Mesendoderm (in vitro differentiated cells): ENCODE data around the gene TRMT2A.

Experiments
- DNase-seq: peaks from one replicate; pipeline ENCODE4 v3.0.0; 2013
- H2AK5ac ChIP-seq: 2 replicates; pipeline ENCODE4 v1.6.1; 2013; ENCODE audit warnings: low read length, inconsistent platforms
- H2BK120ac ChIP-seq: 2 replicates; pipeline ENCODE4 v1.6.1; 2013; ENCODE audit warnings: low read depth, mild to moderate bottlenecking, low read length, moderate library complexity, mixed read lengths
- H2BK15ac ChIP-seq: replicated peaks from 2 replicates; pipeline ENCODE4 v1.6.1; 2013; ENCODE audit warnings: low read depth, mild to moderate bottlenecking, moderate library complexity
- H2BK5ac ChIP-seq: 2 replicates; pipeline ENCODE4 v1.6.1; 2013; ENCODE audit warnings: low read length, inconsistent platforms
- H3K18ac ChIP-seq: 2 replicates; pipeline ENCODE4 v1.6.1; 2013; ENCODE audit warnings: mild to moderate bottlenecking, low read length, mixed read lengths
- H3K23ac ChIP-seq: one replicate; pipeline ENCODE4 v1.6.1; 2013; ENCODE audit warnings: low read length
- H3K27ac ChIP-seq: 2 replicates; pipeline ENCODE4 v1.5.1; 2013; ENCODE audit warnings: low read depth, mild to moderate bottlenecking, inconsistent platforms, low read length, moderate library complexity
- H3K27me3 ChIP-seq: 2 replicates; pipeline ENCODE4 v1.6.1; 2013; ENCODE audit warnings: low read length, control low read depth, mild to moderate bottlenecking, inconsistent platforms; ENCODE audit not compliant: insufficient read depth, poor library complexity
- H3K36me3 ChIP-seq: 2 replicates; pipeline ENCODE4 v1.6.1; 2013; ENCODE audit warnings: low read length, inconsistent platforms; ENCODE audit not compliant: control insufficient read depth, insufficient read depth
- H3K4ac ChIP-seq: one replicate; pipeline ENCODE4 v1.6.1; 2013; ENCODE audit warnings: low read depth, mild to moderate bottlenecking, low read length, moderate library complexity
- H3K4me1 ChIP-seq: 2 replicates; pipeline ENCODE4 v1.6.1; 2013; ENCODE audit warnings: low read depth, low read length, inconsistent platforms; ENCODE audit not compliant: control insufficient read depth
- H3K4me2 ChIP-seq: 2 replicates; pipeline ENCODE4 v1.6.1; 2013; ENCODE audit warnings: low read length
- H3K4me3 ChIP-seq: 2 replicates; pipeline ENCODE4 v1.5.1; 2013; ENCODE audit warnings: mild to moderate bottlenecking, low read length
- H3K56ac ChIP-seq: one replicate; pipeline ENCODE4 v1.6.1; 2013; ENCODE audit warnings: low read length
- H3K79me1 ChIP-seq: 2 replicates; pipeline ENCODE4 v1.6.1; 2013; ENCODE audit warnings: low read length, inconsistent platforms
- H3K79me2 ChIP-seq: 2 replicates; pipeline ENCODE4 v1.6.1; 2013; ENCODE audit warnings: mild to moderate bottlenecking, low read length; ENCODE audit not compliant: control insufficient read depth, insufficient read depth
- H3K9ac ChIP-seq: 2 replicates; pipeline ENCODE4 v1.6.1; 2013; ENCODE audit warnings: low read length, inconsistent platforms
- H4K5ac ChIP-seq: one replicate; pipeline ENCODE4 v1.6.1; 2013; ENCODE audit warnings: low read length
- H4K8ac ChIP-seq: one replicate; pipeline ENCODE4 v1.6.1; 2013; ENCODE audit warnings: low read depth, mild to moderate bottlenecking, control low read depth, low read length, moderate library complexity
- WGBS: extraction: QIAGEN DNeasy Blood & Tissue Kit; methylation state at CpG from one replicate; pipeline ENCODE4 v1.1.7; 2013; ENCODE audit warnings: low lambda C conversion rate, missing lambda C conversion rate; ENCODE audit not compliant: insufficient coverage; ENCODE audit errors: extremely low coverage; 5-methylcytosine and 5-hydroxymethylcytosine counted together

TRMT2A gene

DNA sequence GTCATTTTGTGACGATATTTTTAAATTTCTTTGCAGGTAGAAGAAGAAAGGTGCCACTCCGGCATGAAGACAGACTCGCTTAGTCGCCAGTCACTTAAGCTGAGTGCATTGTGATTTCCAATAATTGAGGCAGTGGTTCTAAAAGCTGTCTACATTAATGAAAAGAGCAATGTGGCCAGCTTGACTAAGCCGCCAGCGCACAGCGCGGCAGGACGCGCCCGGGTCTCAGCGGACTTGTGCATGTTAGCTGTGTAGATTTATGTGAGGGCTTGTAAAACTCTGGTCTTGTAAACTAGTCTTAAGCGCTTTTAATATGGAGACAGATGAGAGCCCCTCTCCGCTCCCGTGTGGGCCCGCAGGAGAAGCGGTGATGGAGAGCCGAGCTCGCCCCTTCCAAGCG lies 31.4 kb downstream of the TRMT2A start:
- Histone ChIP-seq H3K23ac (no peak overlapping the region), H4K8ac (no peak overlapping the region), H3K79me1 (peaks cover 48% of the 10 kb centered on the region), H3K4me2 (no peak overlapping the region), H3K36me3 (peaks cover 36% of the 10 kb centered on the region), H2AK5ac (no peak overlapping the region), H3K4ac (no peak overlapping the region), H2BK15ac (no peak overlapping the region), H3K56ac (no peak overlapping the region), H4K5ac (no peak overlapping the region), H3K27ac (no peak overlapping the region), H3K4me3 (no peak overlapping the region), H3K79me2 (peaks cover 63% of the 10 kb centered on the region), H3K18ac (no peak overlapping the region), H2BK120ac (no peak overlapping the region), H3K9ac (no peak overlapping the region), H3K4me1 (peaks cover 18% of the 10 kb centered on the region), H3K27me3 (no peaks in the 10 kb centered on the region), H2BK5ac (no peak overlapping the region)
- no CpG with 5 or more reads among the region's 20 CpGs for WGBS
- DNase-seq = no peak

DNA sequence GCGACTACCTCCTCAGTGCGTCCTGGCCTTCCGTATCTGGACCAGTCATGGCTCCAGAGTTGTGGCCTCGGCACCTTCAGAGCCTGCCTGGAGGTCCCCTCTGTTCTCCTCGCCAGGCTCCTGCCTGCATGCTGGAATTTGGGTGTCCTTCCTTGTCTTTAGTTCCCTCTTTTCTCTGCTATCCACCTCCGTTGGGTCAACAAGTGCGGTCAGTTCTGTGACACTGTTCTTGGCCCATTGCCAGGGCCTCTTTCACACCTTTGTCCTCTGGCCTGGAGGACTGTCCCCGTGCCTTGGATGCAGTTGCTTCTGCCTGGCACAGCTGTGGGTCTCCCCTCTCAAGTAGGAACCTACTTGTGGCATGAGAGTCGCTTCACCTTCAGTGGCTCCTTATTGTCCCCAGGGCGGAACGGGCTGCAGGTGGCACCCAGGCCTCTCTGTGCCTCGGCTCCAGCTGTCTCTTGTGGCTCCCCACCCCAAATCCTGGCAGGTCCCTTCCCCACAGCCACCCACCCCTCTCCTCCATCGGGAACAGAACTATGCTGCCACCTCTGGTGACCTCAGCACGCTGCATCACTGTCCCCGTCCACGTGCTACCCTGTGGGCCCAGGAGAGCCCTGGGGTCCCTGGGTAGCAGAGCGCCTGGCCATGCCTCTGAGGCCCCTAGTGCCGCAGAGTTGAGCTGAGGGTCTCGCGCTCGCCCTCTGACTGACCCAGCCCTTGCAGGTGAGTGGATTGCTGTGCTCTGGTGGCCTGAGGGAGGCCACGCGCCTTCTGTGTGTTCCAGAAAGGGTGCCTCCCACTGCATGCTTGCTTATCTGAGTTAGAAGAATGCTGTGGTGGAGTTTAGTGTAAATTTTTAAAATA lies 32.2 kb downstream of the TRMT2A start:
- no peak overlapping the region for H3K4me3 ChIP-seq
- H2BK5ac ChIP-seq = no peak overlapping the region
- no CpG with 5 or more reads among the region's 23 CpGs for WGBS
- H3K18ac ChIP-seq = no peak overlapping the region
- peak overlapping the region; percentile 80 for H3K56ac ChIP-seq
- H3K36me3 ChIP-seq = peaks cover 31% of the 10 kb centered on the region
- H3K23ac ChIP-seq = peak overlapping the region; percentile 80
- no peak overlapping the region for H3K4ac ChIP-seq
- DNase-seq = peak; percentile 68
- no peak overlapping the region for H4K5ac ChIP-seq
- H3K79me1 ChIP-seq = peaks cover 45% of the 10 kb centered on the region
- H3K4me2 ChIP-seq = no peak overlapping the region
- H3K4me1 ChIP-seq = peaks cover 18% of the 10 kb centered on the region
- H4K8ac ChIP-seq = no peak overlapping the region
- no peak overlapping the region for H2BK15ac ChIP-seq
- peak overlapping the region; percentile 76 for H2AK5ac ChIP-seq
- no peak overlapping the region for H3K27ac ChIP-seq
- peaks cover 64% of the 10 kb centered on the region for H3K79me2 ChIP-seq
- peak overlapping the region; percentile 79 for H3K9ac ChIP-seq
- no peak overlapping the region for H2BK120ac ChIP-seq
- H3K27me3 ChIP-seq = no peaks in the 10 kb centered on the region

DNA sequence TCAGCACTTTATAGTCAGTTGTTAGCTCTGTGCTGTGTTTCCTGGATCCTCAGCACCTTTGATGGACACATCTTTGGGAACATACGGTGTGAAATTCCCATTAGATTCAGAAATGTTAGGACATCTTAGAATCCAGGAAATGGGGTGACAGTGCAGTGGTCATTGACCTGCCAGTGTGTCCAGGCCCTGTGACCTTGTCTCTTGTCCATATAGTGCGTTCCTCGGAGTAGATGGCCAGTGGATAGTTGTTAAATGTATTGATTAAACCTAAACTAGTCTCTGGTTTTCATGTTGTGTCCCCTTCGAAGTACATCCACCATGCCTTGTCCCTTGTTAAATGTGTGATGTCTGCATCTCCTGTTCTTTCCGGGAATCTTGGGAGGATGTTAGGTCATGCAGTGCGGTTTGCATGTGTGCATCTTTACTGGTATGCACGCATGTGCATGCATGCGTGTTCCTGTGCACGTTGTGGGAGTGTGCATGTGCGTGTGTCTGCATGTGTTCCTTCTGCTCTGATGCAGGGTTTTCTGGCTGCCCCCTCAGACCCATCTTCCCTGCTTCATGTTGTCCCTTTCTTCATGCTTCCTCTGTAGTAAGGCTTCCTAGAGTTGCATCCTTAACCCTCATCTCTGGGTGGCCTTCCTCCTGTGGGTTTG lies 33.0 kb downstream of the TRMT2A start:
- no peak overlapping the region for H3K18ac ChIP-seq
- DNase-seq = no peak
- H4K8ac ChIP-seq = no peak overlapping the region
- no peak overlapping the region for H3K4me2 ChIP-seq
- H3K79me2 ChIP-seq = peaks cover 62% of the 10 kb centered on the region
- no peak overlapping the region for H3K4ac ChIP-seq
- H2BK5ac ChIP-seq = no peak overlapping the region
- WGBS = no CpG with 5 or more reads among the region's 10 CpGs
- no peaks in the 10 kb centered on the region for H3K27me3 ChIP-seq
- H3K4me3 ChIP-seq = no peak overlapping the region
- H3K9ac ChIP-seq = peak overlapping the region; percentile 33
- H3K23ac ChIP-seq = no peak overlapping the region
- H2AK5ac ChIP-seq = no peak overlapping the region
- H3K79me1 ChIP-seq = peaks cover 43% of the 10 kb centered on the region
- no peak overlapping the region for H4K5ac ChIP-seq
- H3K4me1 ChIP-seq = peaks cover 18% of the 10 kb centered on the region
- no peak overlapping the region for H2BK15ac ChIP-seq
- H3K27ac ChIP-seq = no peak overlapping the region
- peak overlapping the region; percentile 57 for H3K56ac ChIP-seq
- H3K36me3 ChIP-seq = peaks cover 25% of the 10 kb centered on the region
- H2BK120ac ChIP-seq = no peak overlapping the region

DNA sequence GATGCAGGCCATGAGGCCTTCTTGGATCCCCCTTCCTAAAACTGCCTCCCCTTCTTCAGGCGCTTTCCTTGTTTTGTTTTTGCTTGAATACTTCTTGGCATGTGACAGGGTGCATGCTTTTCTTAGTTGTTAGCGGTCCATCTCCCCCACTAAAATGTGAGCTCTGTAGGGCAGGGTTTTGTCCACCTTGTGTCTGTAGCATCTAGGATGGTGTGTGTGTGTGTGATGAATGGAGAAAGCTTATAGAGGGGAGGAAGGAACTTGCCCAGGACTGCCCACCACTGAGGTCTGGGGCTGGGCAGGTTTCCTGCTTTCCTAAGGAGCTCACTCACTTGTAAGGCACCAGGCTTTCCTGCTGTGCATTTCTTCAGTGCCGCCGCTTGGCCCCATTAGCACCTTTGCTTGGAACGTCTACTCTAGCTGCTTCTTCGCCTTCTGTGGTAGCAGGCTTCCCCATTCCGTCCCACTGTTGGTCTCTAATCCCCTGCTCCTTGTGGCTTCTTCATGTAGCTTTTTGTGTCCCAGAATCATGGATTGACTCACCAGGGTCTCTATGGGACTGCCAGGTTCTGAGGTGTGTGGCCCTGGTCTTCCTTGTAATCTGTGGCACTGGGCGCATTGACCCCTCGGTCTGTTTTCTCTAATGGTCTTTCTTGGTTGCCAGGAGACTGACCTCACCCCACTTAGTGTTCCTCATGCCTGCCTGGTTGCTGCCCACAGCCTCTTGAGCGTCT lies 33.7 kb downstream of the TRMT2A start:
- Histone ChIP-seq H3K27ac (no peak overlapping the region), H3K4ac (no peak overlapping the region), H4K8ac (no peak overlapping the region), H3K56ac (peak overlapping the region; percentile 76), H2BK15ac (no peak overlapping the region), H3K9ac (peak overlapping the region; percentile 65), H3K23ac (no peak overlapping the region), H3K4me3 (no peak overlapping the region), H3K79me1 (peaks cover 41% of the 10 kb centered on the region), H3K4me2 (no peak overlapping the region), H4K5ac (no peak overlapping the region), H3K79me2 (peaks cover 61% of the 10 kb centered on the region), H2BK5ac (no peak overlapping the region), H3K27me3 (no peaks in the 10 kb centered on the region), H2AK5ac (no peak overlapping the region), H3K36me3 (peaks cover 23% of the 10 kb centered on the region), H2BK120ac (no peak overlapping the region), H3K4me1 (peaks cover 18% of the 10 kb centered on the region), H3K18ac (no peak overlapping the region)
- peak; percentile 41 for DNase-seq
- WGBS = no CpG with 5 or more reads among the region's 10 CpGs

DNA sequence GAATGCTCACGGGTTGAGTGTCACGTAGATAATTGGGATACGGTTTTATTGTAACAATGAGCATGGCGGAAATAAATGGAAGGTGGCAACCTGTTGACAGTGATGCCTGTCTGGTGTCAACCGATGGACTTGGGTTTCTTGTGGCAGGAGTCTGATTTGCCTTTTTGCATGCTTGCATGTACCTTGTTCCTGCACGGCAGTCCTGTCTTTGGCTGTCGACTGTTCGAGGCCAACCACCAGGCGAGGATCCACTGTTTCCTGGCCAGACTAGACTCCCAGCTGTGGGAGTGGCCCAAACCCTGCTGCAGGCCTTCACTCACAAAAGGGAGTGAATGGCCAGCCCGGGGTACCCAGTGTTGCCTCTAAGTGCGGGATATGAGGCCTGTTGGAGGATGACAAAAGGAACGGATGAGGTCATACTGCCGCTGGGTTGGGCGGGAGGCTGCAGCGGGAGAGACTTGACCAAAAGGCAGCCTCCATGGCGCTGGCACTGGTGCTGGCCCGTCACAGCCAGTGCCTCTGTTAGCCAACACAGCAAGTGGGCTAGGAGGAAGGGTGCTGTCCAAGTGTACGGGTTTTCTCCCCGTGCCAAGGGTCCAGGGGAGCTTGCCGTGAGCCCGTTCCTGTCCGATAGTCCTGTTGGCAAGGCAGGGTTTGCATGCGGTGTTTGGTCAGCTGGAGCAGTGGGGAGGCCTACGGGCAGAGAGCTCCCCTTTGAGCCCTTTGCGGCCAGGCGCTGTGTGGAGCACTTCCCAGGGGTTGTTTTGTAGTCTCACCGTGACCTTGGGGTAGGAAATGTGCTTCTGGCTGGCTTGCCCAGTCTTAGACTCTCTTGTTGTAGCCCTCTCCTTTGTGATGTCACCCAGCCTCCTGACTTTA lies 36.0 kb downstream of the TRMT2A start:
- H3K79me2 ChIP-seq = peaks cover 53% of the 10 kb centered on the region
- H4K5ac ChIP-seq = no peak overlapping the region
- no peak overlapping the region for H2BK15ac ChIP-seq
- DNase-seq = peak; percentile 82
- peaks cover 18% of the 10 kb centered on the region for H3K4me1 ChIP-seq
- peak overlapping the region; percentile 95 for H3K27ac ChIP-seq
- peaks cover 25% of the 10 kb centered on the region for H3K79me1 ChIP-seq
- peak overlapping the region; percentile 99 for H3K56ac ChIP-seq
- H3K4me2 ChIP-seq = peak overlapping the region; percentile 97
- peak overlapping the region; percentile 97 for H2AK5ac ChIP-seq
- no peak overlapping the region for H4K8ac ChIP-seq
- H3K36me3 ChIP-seq = peaks cover 5% of the 10 kb centered on the region
- H2BK5ac ChIP-seq = peak overlapping the region; percentile 35
- H3K9ac ChIP-seq = peak overlapping the region; percentile 100
- no peak overlapping the region for H2BK120ac ChIP-seq
- H3K23ac ChIP-seq = peak overlapping the region; percentile 96
- no CpG with 5 or more reads among the region's 27 CpGs for WGBS
- peak overlapping the region; percentile 100 for H3K4me3 ChIP-seq
- peak overlapping the region; percentile 97 for H3K4ac ChIP-seq
- H3K18ac ChIP-seq = peak overlapping the region; percentile 98
- no peaks in the 10 kb centered on the region for H3K27me3 ChIP-seq
